Heart right ventricle (tissue), 16 donors: Measurements from ENCODE around the gene RETREG3. TPM values are rescaled to one million over a fixed set of nuclear protein-coding genes. Genes with fewer than 3 reads are reported as not detected.

Source experiments
- ATAC-seq, 8 donors: fragments of 200-7000 bp; cut with Tn5 transposase; one replicate each; pipeline ENCODE4 v1.9.1; 2020; ENCODE audit warnings: mild to moderate bottlenecking in 8 of 8, moderate library complexity in 8 of 8, moderate number of reproducible peaks in 1 of 8
- DNase-seq, 2 donors: peaks; one replicate each; pipeline ENCODE4 v3.0.0-alpha.2; 2020
- H3K27ac ChIP-seq, 10 donors: fragments of 200-600 bp; sonication (generic) in 2 of 10; one replicate each; pipeline versions ENCODE4 v1.5.0 to v1.8.0; 2020 to 2022; ENCODE audit warnings: mild to moderate bottlenecking in 3 of 10
- H3K27me3 ChIP-seq, 7 donors: fragments of 200-600 bp; one replicate each; pipeline ENCODE4 v1.8.0; 2021 to 2022; ENCODE audit warnings: mild to moderate bottlenecking in 2 of 7
- H3K36me3 ChIP-seq, 9 donors: fragments of 200-600 bp; sonication (generic) in 1 of 9; one replicate each; pipeline versions ENCODE4 v1.5.0 to v1.8.0; 2020 to 2022; ENCODE audit warnings: mild to moderate bottlenecking in 2 of 9
- H3K4me1 ChIP-seq, 9 donors: fragments of 200-600 bp; sonication (generic) in 1 of 9; one replicate each; pipeline versions ENCODE4 v1.5.0 to v1.8.0; 2020 to 2022; ENCODE audit warnings: mild to moderate bottlenecking in 4 of 9
- H3K4me3 ChIP-seq, 10 donors: fragments of 200-600 bp; sonication (generic) in 2 of 10; one replicate each; pipeline versions ENCODE4 v1.5.0 to v1.8.0; 2020 to 2022; ENCODE audit warnings: mild to moderate bottlenecking in 7 of 10, moderate library complexity in 2 of 10
- H3K9me3 ChIP-seq, 11 donors: fragments of 200-600 bp in 10 of 11; sonication (generic) in 2 of 11; one replicate each; pipeline versions ENCODE4 v1.5.0 to v1.8.0; 2013 to 2022; ENCODE audit warnings: mild to moderate bottlenecking in 2 of 11, control low read depth in 1 of 11, moderate library complexity in 1 of 11
- WGBS, 2 donors: extraction: QIAGEN DNeasy Blood & Tissue Kit; methylation state at CpG; one replicate each; pipeline ENCODE4 v1.1.7; 2013; ENCODE audit warnings: inconsistent platforms in 1 of 2; 5-methylcytosine and 5-hydroxymethylcytosine counted together
- intact Hi-C, 10 donors: fragments of 100-400 bp; cut with DNase I; formaldehyde crosslinking; loops; one replicate each; pipeline versions ENCODE4 v1.11.1 to v1.14.2; 2022
- polyA plus RNA-seq, 2 donors: library from polyadenylated mRNA; stranded (reverse); fragments of 200-250 nt; gene quantifications; one replicate each; pipeline ENCODE4 v1.2.3, GENCODE V29; 2013
- total RNA-seq, 10 donors: library from RNA; stranded (reverse); fragmentation: NEBNext Ultra II Directional in 3 of 10; extraction: Animal tissue kit (Norgen Biotek cat#: 25700) in 3 of 10; gene quantifications; one replicate each; pipeline versions ENCODE4 v1.2.1 to v1.2.4, GENCODE V29; 2021 to 2023
- TF ChIP-seq, protein P1 (sequence below), 9 donors: fragments of 200-600 bp; sonication (generic) in 2 of 9; IDR thresholded peaks; one replicate each; pipeline versions ENCODE4 v1.5.0 to v1.8.0; 2021 to 2022; ENCODE audit warnings: antibody characterized with exemption in 9 of 9, mild to moderate bottlenecking in 5 of 9, moderate library complexity in 1 of 9
- donor health status: Arrhythmogenic right ventricular cardiomyopathy.
- donor health status: ischemic (EF 13 %, LVEDD 7.1; RV severe dilation, severe dysfunction).
- donor health status: healthy with polysubstance abuse.
- donor health status: DM: no; HTN: yes; CAD: no.
- donor health status: DM: no; HTN: no; CAD: no.
- donor health status: ischemic (EF 25% LVEDD 6.9; RV normal size, moderate dysfunction).
- donor health status: ischemic (EF 25% LVEDD 5.7; RV mildly dilated, moderate dysfunction).
- donor health status: healthy.
- donor health status: DM: yes; HTN: yes; CAD: no.
- donor health status: Ischemic cardiomyopathy.
- donor health status: ischemic (EF 35%, LVEDD 5.7; RV mildly dilated, moderate dysfunction).
- donor health status: nonischemic (EF 11% LVEDD 7.7; RV severe dilation, severe dysfunction).
- donor health status: DM: yes; HTN: yes; CAD: no.
- donor health status: PGD.
- donor health status: ischemic (EF 29% LVEDD 5.4; RV normal size, mild dysfunction).
- donor health status: nonischemic (EF 23%, LVEDD 6.1; RV moderate dilation, normal function).

The RETREG3 gene
- total and polyA plus RNA-seq, 12 donors = 9.8 to 29.9 (median 22.8) TPM

DNA sequence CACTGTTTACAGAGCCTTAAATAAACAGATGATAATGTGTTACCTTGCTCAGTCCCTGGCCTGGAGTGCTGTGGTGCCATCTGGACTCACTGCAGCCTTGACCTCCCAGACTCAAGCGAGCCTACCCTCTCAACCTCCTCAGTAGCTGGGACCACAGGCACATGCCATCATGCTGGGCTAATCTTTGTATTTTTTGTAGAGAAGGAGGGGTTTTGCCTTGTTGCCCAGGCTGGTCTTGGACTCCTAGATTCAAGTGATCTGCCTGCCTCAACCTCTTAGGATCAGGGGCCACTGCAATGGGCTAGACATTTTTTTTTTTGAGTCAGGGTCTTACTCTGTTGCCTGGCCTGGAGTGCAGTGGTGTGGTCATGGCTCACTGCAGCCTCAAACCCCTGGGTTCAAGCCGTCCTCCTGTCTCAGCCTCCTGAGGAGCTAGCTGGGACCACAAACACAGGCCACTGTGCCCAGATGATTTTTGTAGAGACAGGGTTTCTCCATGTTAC is 78.2 kb downstream of the RETREG3 start:
- ATAC-seq (no peak), DNase-seq (no peak)
- peak overlapping the region in 7 of 10 donors; percentile 11 to 88 (median 83) for H3K27ac ChIP-seq
- TF ChIP-seq, protein P1, sequence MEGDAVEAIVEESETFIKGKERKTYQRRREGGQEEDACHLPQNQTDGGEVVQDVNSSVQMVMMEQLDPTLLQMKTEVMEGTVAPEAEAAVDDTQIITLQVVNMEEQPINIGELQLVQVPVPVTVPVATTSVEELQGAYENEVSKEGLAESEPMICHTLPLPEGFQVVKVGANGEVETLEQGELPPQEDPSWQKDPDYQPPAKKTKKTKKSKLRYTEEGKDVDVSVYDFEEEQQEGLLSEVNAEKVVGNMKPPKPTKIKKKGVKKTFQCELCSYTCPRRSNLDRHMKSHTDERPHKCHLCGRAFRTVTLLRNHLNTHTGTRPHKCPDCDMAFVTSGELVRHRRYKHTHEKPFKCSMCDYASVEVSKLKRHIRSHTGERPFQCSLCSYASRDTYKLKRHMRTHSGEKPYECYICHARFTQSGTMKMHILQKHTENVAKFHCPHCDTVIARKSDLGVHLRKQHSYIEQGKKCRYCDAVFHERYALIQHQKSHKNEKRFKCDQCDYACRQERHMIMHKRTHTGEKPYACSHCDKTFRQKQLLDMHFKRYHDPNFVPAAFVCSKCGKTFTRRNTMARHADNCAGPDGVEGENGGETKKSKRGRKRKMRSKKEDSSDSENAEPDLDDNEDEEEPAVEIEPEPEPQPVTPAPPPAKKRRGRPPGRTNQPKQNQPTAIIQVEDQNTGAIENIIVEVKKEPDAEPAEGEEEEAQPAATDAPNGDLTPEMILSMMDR (IDR thresholded peaks at IDR 0.05) = no peak
- no peaks in the 10 kb centered on the region for H3K36me3 ChIP-seq
- intact Hi-C loops = no loop called here
- no peak overlapping the region for H3K4me3 ChIP-seq
- H3K27me3 ChIP-seq = no peaks in the 10 kb centered on the region
- 94 to 98% methylated on average over 2 of the region's 2 CpGs for WGBS, 2 donors
- H3K4me1 ChIP-seq = peaks cover 11 to 60% (median 32%) of the 10 kb centered on the region in 9 donors
- no peaks in the 10 kb centered on the region for H3K9me3 ChIP-seq

Other genes starting within 250 kb of the RETREG3 start
- 100 to 1,000 TPM in 8 of 10 donors, 10 to 100 TPM in 2; 87.2 to 398 (median 115) TPM for gene STAT3, start 220.9 kb downstream of the RETREG3 start, total RNA-seq
- gene STAT3, start 220.9 kb downstream of the RETREG3 start, polyA plus RNA-seq = 10 to 100 TPM; 33.9 to 61.7 TPM
- 100 to 1,000 TPM; 176 to 300 (median 241) TPM for gene CAVIN1, start 186.1 kb downstream of the RETREG3 start, total RNA-seq
- 100 to 1,000 TPM; 131 to 198 TPM for gene CAVIN1, start 186.1 kb downstream of the RETREG3 start, polyA plus RNA-seq
- gene ATP6V0A1, start 150.5 kb downstream of the RETREG3 start, total RNA-seq = 10 to 100 TPM; 28.1 to 48.5 (median 32.6) TPM
- gene ATP6V0A1, start 150.5 kb downstream of the RETREG3 start, polyA plus RNA-seq = 10 to 100 TPM; 35.2 to 35.6 TPM
- 10 to 100 TPM in 5 of 10 donors, 1 to 10 TPM in 5; 6.8 to 16.0 (median 9.8) TPM for gene NAGLU, start 73.1 kb downstream of the RETREG3 start, total RNA-seq
- 10 to 100 TPM; 17.0 to 18.3 TPM for gene NAGLU, start 73.1 kb downstream of the RETREG3 start, polyA plus RNA-seq
- 1 to 10 TPM in 2 of 10 donors, under 1 TPM in 8; 0.50 to 2.3 (median 0.78) TPM for gene HSD17B1, start 56.5 kb downstream of the RETREG3 start, total RNA-seq
- gene HSD17B1, start 56.5 kb downstream of the RETREG3 start, polyA plus RNA-seq = 1 to 10 TPM; 2.2 to 2.6 TPM
- 10 to 100 TPM; 29.7 to 56.9 (median 32.9) TPM for gene COASY, start 47.2 kb downstream of the RETREG3 start, total RNA-seq
- 10 to 100 TPM; 46.8 to 50.8 TPM for gene COASY, start 47.2 kb downstream of the RETREG3 start, polyA plus RNA-seq
- gene MLX, start 42.3 kb downstream of the RETREG3 start, total RNA-seq = 10 to 100 TPM; 45.7 to 87.2 (median 56.4) TPM
- 10 to 100 TPM; 55.8 to 61.2 TPM for gene MLX, start 42.3 kb downstream of the RETREG3 start, polyA plus RNA-seq
- 1 to 10 TPM; 1.1 to 3.1 (median 1.6) TPM for gene PSMC3IP, start 31.6 kb downstream of the RETREG3 start, total RNA-seq
- gene PSMC3IP, start 31.6 kb downstream of the RETREG3 start, polyA plus RNA-seq = 1 to 10 TPM; 2.9 TPM
- gene TUBG1, start 309 bp upstream of the RETREG3 start, total RNA-seq = 10 to 100 TPM; 28.2 to 59.8 (median 43.7) TPM
- 100 to 1,000 TPM in 1 of 2 donors, 10 to 100 TPM in 1; 33.9 to 107 TPM for gene TUBG1, start 309 bp upstream of the RETREG3 start, polyA plus RNA-seq
- gene TUBG2, start 49.9 kb upstream of the RETREG3 start, total RNA-seq = 10 to 100 TPM; 10.6 to 20.4 (median 14.7) TPM
- gene TUBG2, start 49.9 kb upstream of the RETREG3 start, polyA plus RNA-seq = 10 to 100 TPM in 1 of 2 donors, 1 to 10 TPM in 1; 9.8 to 21.3 TPM
- gene PLEKHH3, start 67.6 kb upstream of the RETREG3 start, total RNA-seq = 10 to 100 TPM; 12.8 to 34.8 (median 22.0) TPM
- 10 to 100 TPM; 23.6 to 42.1 TPM for gene PLEKHH3, start 67.6 kb upstream of the RETREG3 start, polyA plus RNA-seq
- gene CCR10, start 72.5 kb upstream of the RETREG3 start, total RNA-seq = 1 to 10 TPM; 1.0 to 4.8 (median 1.7) TPM
- gene CCR10, start 72.5 kb upstream of the RETREG3 start, polyA plus RNA-seq = 1 to 10 TPM; 1.5 to 3.8 TPM
- gene CNTNAP1, start 73.2 kb upstream of the RETREG3 start, total RNA-seq = 10 to 100 TPM in 2 of 10 donors, 1 to 10 TPM in 8; 2.2 to 28.3 (median 3.5) TPM
- 1 to 10 TPM; 2.3 to 9.6 TPM for gene CNTNAP1, start 73.2 kb upstream of the RETREG3 start, polyA plus RNA-seq
- gene EZH1, start 135.7 kb upstream of the RETREG3 start, total RNA-seq = 10 to 100 TPM; 31.7 to 50.5 (median 46.3) TPM
- 10 to 100 TPM; 16.0 to 33.8 TPM for gene EZH1, start 135.7 kb upstream of the RETREG3 start, polyA plus RNA-seq
- 10 to 100 TPM; 32.1 to 54.8 (median 38.2) TPM for gene RAMP2, start 151.9 kb upstream of the RETREG3 start, total RNA-seq
- 100 to 1,000 TPM in 1 of 2 donors, 10 to 100 TPM in 1; 46.4 to 105 TPM for gene RAMP2, start 151.9 kb upstream of the RETREG3 start, polyA plus RNA-seq
- 10 to 100 TPM; 33.3 to 47.4 (median 37.3) TPM for gene VPS25, start 164.1 kb upstream of the RETREG3 start, total RNA-seq
- gene VPS25, start 164.1 kb upstream of the RETREG3 start, polyA plus RNA-seq = 10 to 100 TPM; 28.0 to 80.9 TPM
- under 1 TPM in 1 of 10 donors, not detected in 9; 0.14 TPM for gene WNK4, start 171.2 kb upstream of the RETREG3 start, total RNA-seq
- under 1 TPM; 0.03 to 0.07 TPM for gene WNK4, start 171.2 kb upstream of the RETREG3 start, polyA plus RNA-seq
- 10 to 100 TPM; 56.1 to 85.7 (median 72.1) TPM for gene COA3, start 189.3 kb upstream of the RETREG3 start, total RNA-seq
- 100 to 1,000 TPM in 1 of 2 donors, 10 to 100 TPM in 1; 91.2 to 142 TPM for gene COA3, start 189.3 kb upstream of the RETREG3 start, polyA plus RNA-seq
- gene CNTD1, start 189.5 kb upstream of the RETREG3 start, total RNA-seq = under 1 TPM in 3 of 10 donors, not detected in 7; 0.11 to 0.42 (median 0.39) TPM
- gene CNTD1, start 189.5 kb upstream of the RETREG3 start, polyA plus RNA-seq = under 1 TPM; 0.20 to 0.29 TPM
- 10 to 100 TPM; 71.1 to 87.8 (median 78.3) TPM for gene BECN1, start 214.9 kb upstream of the RETREG3 start, total RNA-seq
- 10 to 100 TPM; 25.2 to 54.8 TPM for gene BECN1, start 214.9 kb upstream of the RETREG3 start, polyA plus RNA-seq
- 10 to 100 TPM; 52.1 to 87.4 (median 70.3) TPM for gene PSME3, start 224.0 kb upstream of the RETREG3 start, total RNA-seq
- gene PSME3, start 224.0 kb upstream of the RETREG3 start, polyA plus RNA-seq = 100 to 1,000 TPM in 1 of 2 donors, 10 to 100 TPM in 1; 26.0 to 103 TPM
- gene AOC2, start 235.2 kb upstream of the RETREG3 start, total RNA-seq = under 1 TPM; 0.14 to 0.72 (median 0.45) TPM
- gene AOC2, start 235.2 kb upstream of the RETREG3 start, polyA plus RNA-seq = under 1 TPM; 0.51 to 0.54 TPM
- 10 to 100 TPM in 5 of 10 donors, 1 to 10 TPM in 5; 4.7 to 19.0 (median 10.4) TPM for gene AOC3, start 241.8 kb upstream of the RETREG3 start, total RNA-seq
- gene AOC3, start 241.8 kb upstream of the RETREG3 start, polyA plus RNA-seq = 10 to 100 TPM; 16.0 to 18.0 TPM